HEK293T (cell line): ENCODE data around the gene PPFIA2.

Source experiments
- ARNT ChIP-seq: fragments of 450-650 bp; IDR thresholded peaks from 2 replicates; pipeline ENCODE4 v1.6.1; 2017; ENCODE audit warnings: mild to moderate bottlenecking
- BHLHE40 ChIP-seq: fragments of 450-650 bp; IDR thresholded peaks from 2 replicates; pipeline ENCODE4 v1.6.1; 2016; ENCODE audit warnings: mild to moderate bottlenecking, moderate library complexity, borderline replicate concordance
- FOXA1 ChIP-seq: fragments of 450-650 bp; IDR thresholded peaks from 2 replicates; pipeline ENCODE4 v1.6.1; 2016; ENCODE audit warnings: mild to moderate bottlenecking
- FOXK2 ChIP-seq: fragments of 450-650 bp; IDR thresholded peaks from 2 replicates; pipeline ENCODE4 v1.6.1; 2016; ENCODE audit warnings: mild to moderate bottlenecking
- FOXM1 ChIP-seq: fragments of 450-650 bp; IDR thresholded peaks from 2 replicates; pipeline ENCODE4 v1.6.1; 2017; ENCODE audit warnings: mild to moderate bottlenecking, borderline replicate concordance
- HDGF ChIP-seq: fragments of 450-650 bp; IDR thresholded peaks from 2 replicates; pipeline ENCODE4 v1.6.1; 2017; ENCODE audit warnings: antibody characterized with exemption, borderline replicate concordance
- LEF1 ChIP-seq: fragments of 450-650 bp; IDR thresholded peaks from 2 replicates; pipeline ENCODE4 v1.6.1; 2017; ENCODE audit warnings: mild to moderate bottlenecking, borderline replicate concordance
- NFRKB ChIP-seq: fragments of 450-650 bp; IDR thresholded peaks from 2 replicates; pipeline ENCODE4 v1.6.1; 2016; ENCODE audit warnings: mild to moderate bottlenecking, moderate library complexity
- SP1 ChIP-seq: fragments of 450-650 bp; IDR thresholded peaks from 2 replicates; pipeline ENCODE4 v1.6.1; 2017
- SUZ12 ChIP-seq: fragments of 450-650 bp; IDR thresholded peaks from 2 replicates; pipeline ENCODE4 v1.6.1; 2016; ENCODE audit warnings: mild to moderate bottlenecking
- TARDBP ChIP-seq: fragments of 450-650 bp; IDR thresholded peaks from 2 replicates; pipeline ENCODE4 v1.6.1; 2016
- ZNF384 ChIP-seq: fragments of 450-650 bp; IDR thresholded peaks from 2 replicates; pipeline ENCODE4 v1.6.1; 2016
- TF ChIP-seq, protein P1 (sequence below): fragments of 450-650 bp; IDR thresholded peaks from 2 replicates; pipeline ENCODE4 v1.6.1; 2016

DNA sequence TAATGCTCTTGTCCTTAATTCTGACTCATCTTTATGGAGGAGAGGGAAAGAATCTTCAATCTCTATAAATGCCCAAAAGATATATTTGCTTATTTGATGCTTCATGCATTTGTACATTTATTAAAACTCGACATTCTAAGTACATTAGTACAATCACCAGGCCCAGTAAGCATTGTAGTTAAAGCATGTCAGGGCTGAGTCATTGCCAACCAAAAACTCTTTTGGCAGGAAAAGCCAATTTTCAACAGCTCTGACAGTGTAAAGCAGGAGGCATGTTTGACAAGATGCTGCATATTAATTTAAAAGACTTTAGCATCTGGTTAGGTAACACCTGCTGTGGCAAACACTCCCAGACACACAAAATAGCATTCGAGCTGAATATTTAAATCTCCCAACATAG, 290.9 kb downstream of the PPFIA2 start:
- TF ChIP-seq ZNF384 (no peak), FOXM1 (no peak), FOXK2 (no peak), LEF1 (no peak), SUZ12 (no peak), FOXA1 (no peak), NFRKB (no peak), SP1 (no peak), HDGF (no peak), ARNT (no peak), TARDBP (no peak), BHLHE40 (no peak)
- TF ChIP-seq, protein P1, sequence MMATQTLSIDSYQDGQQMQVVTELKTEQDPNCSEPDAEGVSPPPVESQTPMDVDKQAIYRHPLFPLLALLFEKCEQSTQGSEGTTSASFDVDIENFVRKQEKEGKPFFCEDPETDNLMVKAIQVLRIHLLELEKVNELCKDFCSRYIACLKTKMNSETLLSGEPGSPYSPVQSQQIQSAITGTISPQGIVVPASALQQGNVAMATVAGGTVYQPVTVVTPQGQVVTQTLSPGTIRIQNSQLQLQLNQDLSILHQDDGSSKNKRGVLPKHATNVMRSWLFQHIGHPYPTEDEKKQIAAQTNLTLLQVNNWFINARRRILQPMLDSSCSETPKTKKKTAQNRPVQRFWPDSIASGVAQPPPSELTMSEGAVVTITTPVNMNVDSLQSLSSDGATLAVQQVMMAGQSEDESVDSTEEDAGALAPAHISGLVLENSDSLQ: no peak
